GM23338 (cell line): ENCODE measurements around the gene RFX3. TPM values are rescaled to one million over a fixed set of nuclear protein-coding genes. Genes with fewer than 3 reads are reported as not detected.

ENCODE experiments used
- ATAC-seq: fragments of 200-7000 bp; cut with Tn5 transposase; 3 replicates; pipeline ENCODE4 v1.9.1; 2020
- DNase-seq: peaks from one replicate; pipeline ENCODE4 v3.0.0-alpha.2; 2015; ENCODE audit warnings: low spot score
- H2AFZ ChIP-seq: fragments of 200-600 bp; sonication (generic); 2 replicates; pipeline ENCODE4 v1.8.0; 2016; ENCODE audit warnings: antibody characterized with exemption, mild to moderate bottlenecking, moderate library complexity
- H3F3A ChIP-seq: fragments of 200-600 bp; sonication (generic); replicated peaks from 2 replicates; pipeline ENCODE4 v1.8.0; 2017; ENCODE audit warnings: antibody characterized with exemption, mixed run types, low read depth
- H3K27ac ChIP-seq: fragments of 200-600 bp; sonication (generic); 2 replicates; pipeline ENCODE4 v1.6.1; 2016; ENCODE audit warnings: low read depth
- H3K27me3 ChIP-seq: fragments of 200-600 bp; sonication (generic); 2 replicates; pipeline ENCODE4 v1.8.0; 2016; ENCODE audit warnings: mild to moderate bottlenecking, mixed run types, moderate library complexity; ENCODE audit not compliant: insufficient read depth
- H3K36me3 ChIP-seq: fragments of 200-600 bp; sonication (generic); 2 replicates; pipeline ENCODE4 v1.8.0; 2016; ENCODE audit warnings: mild to moderate bottlenecking; ENCODE audit not compliant: insufficient read depth
- H3K4me1 ChIP-seq: fragments of 200-600 bp; sonication (generic); 2 replicates; pipeline ENCODE4 v1.8.0; 2016; ENCODE audit warnings: mild to moderate bottlenecking, moderate library complexity; ENCODE audit not compliant: insufficient read depth
- H3K4me2 ChIP-seq: fragments of 200-600 bp; sonication (generic); 2 replicates; pipeline ENCODE4 v1.7.1; 2017; ENCODE audit warnings: mixed run types
- H3K4me3 ChIP-seq: fragments of 200-600 bp; sonication (generic); 2 replicates; pipeline ENCODE4 v1.6.1; 2016; ENCODE audit warnings: mixed run types
- H3K79me2 ChIP-seq: fragments of 200-600 bp; sonication (generic); replicated peaks from 2 replicates; pipeline ENCODE4 v1.8.0; 2017; ENCODE audit warnings: mild to moderate bottlenecking; ENCODE audit not compliant: insufficient read depth
- H3K9me2 ChIP-seq: fragments of 200-600 bp; sonication (generic); 2 replicates; pipeline ENCODE4 v1.8.0; 2017; ENCODE audit not compliant: insufficient read depth
- H4K20me1 ChIP-seq: fragments of 200-600 bp; sonication (generic); replicated peaks from 2 replicates; pipeline ENCODE4 v1.8.0; 2017; ENCODE audit warnings: mild to moderate bottlenecking; ENCODE audit not compliant: insufficient read depth
- H3K27ac Mint-ChIP-seq: 2 replicates; pipeline ENCODE4 v1.8.0; 2020; ENCODE audit warnings: inconsistent platforms, mild to moderate bottlenecking, moderate library complexity, mixed read lengths
- H3K27me3 Mint-ChIP-seq: 3 replicates; pipeline ENCODE4 v1.8.0; 2022; ENCODE audit warnings: low read depth, mild to moderate bottlenecking, moderate library complexity, mixed read lengths, inconsistent platforms; ENCODE audit not compliant: insufficient read depth, poor library complexity
- H3K36me3 Mint-ChIP-seq: 3 replicates; pipeline ENCODE4 v1.8.0; 2021; ENCODE audit warnings: low read depth, mild to moderate bottlenecking, inconsistent platforms, moderate library complexity, mixed read lengths
- H3K4me1 Mint-ChIP-seq: 3 replicates; pipeline ENCODE4 v1.8.0; 2020; ENCODE audit warnings: mild to moderate bottlenecking, inconsistent platforms, mixed read lengths
- H3K4me3 Mint-ChIP-seq: 3 replicates; pipeline ENCODE4 v1.8.0; 2021; ENCODE audit warnings: moderate library complexity, mild to moderate bottlenecking, inconsistent platforms, mixed read lengths
- H3K9me3 Mint-ChIP-seq: 3 replicates; pipeline ENCODE4 v1.8.0; 2020; ENCODE audit warnings: moderate library complexity, mild to moderate bottlenecking, inconsistent platforms, mixed read lengths
- CREB1 ChIP-seq: fragments of 250-450 bp; sonication (Bioruptor Pico); IDR thresholded peaks from 2 replicates; pipeline ENCODE4 v1.5.0; 2020; ENCODE audit warnings: low read depth, mild to moderate bottlenecking, moderate library complexity
- EZH2 ChIP-seq: fragments of 200-600 bp; sonication (generic); IDR thresholded peaks from one replicate; pipeline ENCODE4 v1.8.0; 2017; ENCODE audit warnings: antibody characterized with exemption, mild to moderate bottlenecking, low read depth; ENCODE audit not compliant: unreplicated experiment
- NANOG ChIP-seq: IDR thresholded peaks from 2 replicates; pipeline ENCODE4 v1.6.1; 2016; ENCODE audit warnings: antibody characterized with exemption, borderline replicate concordance
- STAT1 ChIP-seq: IDR thresholded peaks from one replicate; pipeline ENCODE4 v1.6.1; 2016; ENCODE audit warnings: antibody characterized with exemption; ENCODE audit not compliant: unreplicated experiment
- ZNF462 ChIP-seq: fragments of 250-450 bp; sonication (Bioruptor Pico); IDR thresholded peaks from 2 replicates; pipeline ENCODE4 v1.5.0; 2020; ENCODE audit warnings: mild to moderate bottlenecking, moderate library complexity
- polyA plus RNA-seq: library from polyadenylated mRNA; unstranded; fragments of >200 nt; fragmentation: Nextera tagmentation; extraction: Ambion mirVana; gene quantifications from 2 replicates; pipeline ENCODE4 v1.2.1, GENCODE V29; 2016
- total RNA-seq: library from RNA; depleted of rRNA; stranded (reverse); fragments of >200 nt; shearing (Covaris generic); gene quantifications from 2 replicates; pipeline ENCODE4 v1.2.3, GENCODE V29; 2014
- TF ChIP-seq, protein P1 (sequence below): IDR thresholded peaks from 2 replicates; pipeline ENCODE4 v1.6.1; 2016; ENCODE audit warnings: antibody characterized with exemption

Gene RFX3
- total and polyA plus RNA-seq, 2 experiments from 2014 or later, result 9.8 to 22.1 TPM

DNA sequence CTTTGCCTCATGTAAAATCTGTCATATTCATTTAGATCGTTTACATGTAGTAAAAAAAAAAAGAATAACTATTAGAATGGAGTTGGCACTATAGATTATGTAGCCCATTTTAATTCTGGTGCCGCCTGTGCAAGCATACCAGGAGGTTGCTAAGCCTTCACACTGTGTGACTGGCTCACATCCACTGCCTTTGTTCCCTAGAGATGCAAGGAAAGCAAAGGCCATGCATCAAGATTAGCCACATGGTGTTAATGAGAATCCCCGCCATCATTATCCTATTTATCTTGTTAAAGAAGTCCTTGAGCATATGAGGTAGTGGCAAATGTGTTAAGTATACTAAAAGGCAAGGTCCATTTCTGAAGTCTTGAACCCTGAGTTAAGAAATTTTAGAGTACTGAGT is 279.6 kb downstream of the RFX3 start (continued):
- TF ChIP-seq ZNF462 (CRISPR knock-in tag) (no peak), EZH2 (no peak)
- TF ChIP-seq, protein P1, sequence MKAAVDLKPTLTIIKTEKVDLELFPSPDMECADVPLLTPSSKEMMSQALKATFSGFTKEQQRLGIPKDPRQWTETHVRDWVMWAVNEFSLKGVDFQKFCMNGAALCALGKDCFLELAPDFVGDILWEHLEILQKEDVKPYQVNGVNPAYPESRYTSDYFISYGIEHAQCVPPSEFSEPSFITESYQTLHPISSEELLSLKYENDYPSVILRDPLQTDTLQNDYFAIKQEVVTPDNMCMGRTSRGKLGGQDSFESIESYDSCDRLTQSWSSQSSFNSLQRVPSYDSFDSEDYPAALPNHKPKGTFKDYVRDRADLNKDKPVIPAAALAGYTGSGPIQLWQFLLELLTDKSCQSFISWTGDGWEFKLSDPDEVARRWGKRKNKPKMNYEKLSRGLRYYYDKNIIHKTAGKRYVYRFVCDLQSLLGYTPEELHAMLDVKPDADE, result no peak

DNA sequence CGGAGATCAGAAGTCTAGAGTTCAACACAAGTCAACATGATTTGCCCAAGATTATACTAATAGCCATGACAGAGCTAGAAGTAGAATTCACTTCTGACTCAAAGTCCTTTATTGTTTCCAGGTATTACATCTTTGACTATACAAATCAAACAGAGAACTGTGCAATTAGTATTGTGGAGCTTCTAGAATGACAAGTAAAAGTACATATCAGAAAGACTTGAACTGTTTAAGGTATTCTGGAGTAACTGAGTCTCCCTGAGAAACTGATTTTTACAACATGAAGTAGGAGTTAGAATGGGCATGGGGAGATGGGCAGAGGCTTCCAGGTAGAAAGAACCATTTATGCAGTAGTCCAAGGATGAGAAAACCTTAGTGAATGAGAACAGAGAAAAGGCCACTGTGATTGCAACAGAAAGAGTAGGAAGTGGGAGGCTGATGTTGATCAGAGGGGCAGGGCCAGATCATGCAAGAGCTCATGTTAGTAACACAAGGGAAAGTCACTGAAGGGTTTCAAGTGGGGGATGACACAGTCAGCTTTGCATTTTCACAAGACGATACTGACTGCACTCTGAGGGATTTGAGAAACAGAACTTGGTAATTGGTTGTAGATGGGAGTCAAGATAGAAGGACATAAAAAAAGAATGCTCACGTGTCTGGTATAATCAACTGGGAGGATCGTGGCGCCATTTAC is 280.7 kb downstream of the RFX3 start:
- Histone ChIP-seq H3K27ac (no peak overlapping the region), H4K20me1 (no peaks in the 10 kb centered on the region), H3K4me3 (no peak overlapping the region), H3F3A (no peaks in the 10 kb centered on the region), H3K79me2 (no peaks in the 10 kb centered on the region), H3K9me2 (no peaks in the 10 kb centered on the region), H3K4me2 (no peak overlapping the region), H3K27me3 (no peaks in the 10 kb centered on the region), H2AFZ (no peak overlapping the region), H3K36me3 (no peaks in the 10 kb centered on the region), H3K4me1 (peaks cover 25% of the 10 kb centered on the region)
- Mint-ChIP-seq H3K4me1 (peaks cover 14% of the 10 kb centered on the region), H3K27me3 (peaks cover 6% of the 10 kb centered on the region), H3K27ac (no peak overlapping the region; the same call in 1 of the 2 replicates), H3K36me3 (no peaks in the 10 kb centered on the region), H3K9me3 (no peaks in the 10 kb centered on the region), H3K4me3 (no peak overlapping the region)
- DNase-seq (no peak), ATAC-seq (no peak)
- TF ChIP-seq CREB1 (CRISPR knock-in tag) (no peak), STAT1 (no peak), NANOG (no peak), ZNF462 (CRISPR knock-in tag) (no peak)
